H9 (cell line): Measurements from ENCODE around the gene CHST5. TPM values are rescaled to one million over a fixed set of nuclear protein-coding genes. Genes with fewer than 3 reads are reported as not detected.
A peak's percentile ranks its signal among the peaks of the same experiment; 100 is the strongest.

Experiments used
- DNase-seq: peaks from one replicate; pipeline ENCODE4 v3.0.0-alpha.2; 2017
- H2AFZ ChIP-seq: one replicate; pipeline ENCODE4 v1.6.1; 2013; ENCODE audit warnings: mild to moderate bottlenecking, low read length, control low read depth, moderate library complexity
- H2AK5ac ChIP-seq: 2 replicates; pipeline ENCODE4 v1.6.1; 2013; ENCODE audit warnings: low read length, control low read depth, mixed read lengths; ENCODE audit not compliant: insufficient read length
- H2BK120ac ChIP-seq: one replicate; pipeline ENCODE4 v1.6.1; 2013; ENCODE audit warnings: low read depth, mild to moderate bottlenecking, low read length, control low read depth, inconsistent platforms; ENCODE audit not compliant: poor library complexity, severe bottlenecking
- H2BK12ac ChIP-seq: 2 replicates; pipeline ENCODE4 v1.6.1; 2013; ENCODE audit warnings: low read length, control low read depth, mixed read lengths, low read depth; ENCODE audit not compliant: insufficient read length
- H2BK15ac ChIP-seq: 2 replicates; pipeline ENCODE4 v1.6.1; 2013; ENCODE audit warnings: low read depth, low read length, control low read depth
- H2BK20ac ChIP-seq: one replicate; pipeline ENCODE4 v1.6.1; 2013; ENCODE audit warnings: low read depth, mild to moderate bottlenecking, low read length, control low read depth, inconsistent platforms; ENCODE audit not compliant: poor library complexity, severe bottlenecking
- H2BK5ac ChIP-seq: 2 replicates; pipeline ENCODE4 v1.6.1; 2013; ENCODE audit warnings: low read length, control low read depth, mixed read lengths; ENCODE audit not compliant: insufficient read length
- H3K14ac ChIP-seq: 2 replicates; pipeline ENCODE4 v1.6.1; 2013; ENCODE audit warnings: low read length, control low read depth; ENCODE audit not compliant: insufficient read depth
- H3K18ac ChIP-seq: 2 replicates; pipeline ENCODE4 v1.6.1; 2013; ENCODE audit warnings: low read depth, mild to moderate bottlenecking, mixed read lengths, low read length, control low read depth; ENCODE audit not compliant: insufficient read length
- H3K23ac ChIP-seq: 2 replicates; pipeline ENCODE4 v1.6.1; 2013; ENCODE audit warnings: low read length, control low read depth, mixed read lengths, low read depth; ENCODE audit not compliant: insufficient read length
- H3K23me2 ChIP-seq: 2 replicates; pipeline ENCODE4 v1.6.1; 2013; ENCODE audit warnings: low read depth, mild to moderate bottlenecking, mixed read lengths, low read length, control low read depth; ENCODE audit not compliant: insufficient read length, poor library complexity, severe bottlenecking
- H3K27ac ChIP-seq: 2 replicates; pipeline ENCODE4 v1.5.1; 2013; ENCODE audit warnings: low read length, control low read depth, mixed read lengths, low read depth; ENCODE audit not compliant: insufficient read length
- H3K27me3 ChIP-seq: 2 replicates; pipeline ENCODE4 v1.6.1; 2013; ENCODE audit warnings: low read length, control low read depth, inconsistent platforms; ENCODE audit not compliant: insufficient read depth
- H3K4ac ChIP-seq: 2 replicates; pipeline ENCODE4 v1.6.1; 2013; ENCODE audit warnings: low read depth, mild to moderate bottlenecking, control low read depth, inconsistent platforms, low read length, moderate library complexity
- H3K4me1 ChIP-seq: 2 replicates; pipeline ENCODE4 v1.6.1; 2013; ENCODE audit warnings: low read length, control low read depth, inconsistent platforms; ENCODE audit not compliant: insufficient read depth
- H3K4me2 ChIP-seq: 2 replicates; pipeline ENCODE4 v1.6.1; 2013; ENCODE audit warnings: low read length, control low read depth, mixed read lengths; ENCODE audit not compliant: insufficient read length, insufficient read depth
- H3K56ac ChIP-seq: 2 replicates; pipeline ENCODE4 v1.6.1; 2013; ENCODE audit warnings: low read depth, mild to moderate bottlenecking, mixed read lengths, low read length, control low read depth; ENCODE audit not compliant: insufficient read length
- H3K79me1 ChIP-seq: 2 replicates; pipeline ENCODE4 v1.6.1; 2013; ENCODE audit warnings: low read depth, mild to moderate bottlenecking, moderate library complexity, low read length, control low read depth, inconsistent platforms; ENCODE audit not compliant: insufficient read depth, poor library complexity, severe bottlenecking
- H3K79me2 ChIP-seq: 2 replicates; pipeline ENCODE4 v1.6.1; 2013; ENCODE audit warnings: low read length, control low read depth, inconsistent platforms; ENCODE audit not compliant: insufficient read depth
- H3K9ac ChIP-seq: 2 replicates; pipeline ENCODE4 v1.6.1; 2013; ENCODE audit warnings: low read length, control low read depth, mixed read lengths; ENCODE audit not compliant: insufficient read length; ENCODE audit errors: extremely low read depth
- H3K9me3 ChIP-seq: one replicate; pipeline ENCODE4 v1.6.1; 2013; ENCODE audit warnings: low read depth, low read length, inconsistent platforms; ENCODE audit not compliant: control insufficient read depth
- H3T11ph ChIP-seq: one replicate; pipeline ENCODE4 v1.6.1; 2013; ENCODE audit warnings: mild to moderate bottlenecking, low read length, control low read depth, inconsistent platforms
- H4K20me1 ChIP-seq: one replicate; pipeline ENCODE4 v1.6.1; 2013; ENCODE audit not compliant: control insufficient read depth, insufficient read length, insufficient read depth
- H4K5ac ChIP-seq: 2 replicates; pipeline ENCODE4 v1.6.1; 2013; ENCODE audit warnings: low read depth, mild to moderate bottlenecking, mixed read lengths, low read length, control low read depth; ENCODE audit not compliant: insufficient read length
- H4K8ac ChIP-seq: replicated peaks from 2 replicates; pipeline ENCODE4 v1.6.1; 2013; ENCODE audit warnings: low read length, control low read depth, mixed read lengths, low read depth; ENCODE audit not compliant: insufficient read length
- H4K91ac ChIP-seq: 2 replicates; pipeline ENCODE4 v1.6.1; 2013; ENCODE audit warnings: low read depth, mild to moderate bottlenecking, moderate library complexity, mixed read lengths, low read length, control low read depth; ENCODE audit not compliant: insufficient read length
- H3K27ac Mint-ChIP-seq, 3 experiments: 2 replicates in 2 of 3; 3 replicates in 1 of 3; pipeline ENCODE4 v1.8.0; 2020 to 2021; ENCODE audit warnings: mixed read lengths in 3 of 3, mild to moderate bottlenecking in 1 of 3, moderate library complexity in 1 of 3
- H3K27me3 Mint-ChIP-seq: 2 replicates; pipeline ENCODE4 v1.8.0; 2021; ENCODE audit warnings: low read depth, mild to moderate bottlenecking, moderate library complexity, mixed read lengths
- H3K36me3 Mint-ChIP-seq, 3 experiments: 2 replicates in 2 of 3; 3 replicates in 1 of 3; pipeline ENCODE4 v1.8.0; 2020 to 2021; ENCODE audit warnings: low read depth in 3 of 3, mixed read lengths in 3 of 3; ENCODE audit not compliant: insufficient read depth in 1 of 3
- H3K4me1 Mint-ChIP-seq, 2 experiments: 2 replicates each; pipeline ENCODE4 v1.8.0; 2020; ENCODE audit warnings: mixed read lengths in 2 of 2
- H3K4me3 Mint-ChIP-seq, 2 experiments: 2 replicates in 1 of 2; 3 replicates in 1 of 2; pipeline ENCODE4 v1.8.0; 2020 to 2021; ENCODE audit warnings: mild to moderate bottlenecking in 2 of 2, mixed read lengths in 2 of 2, moderate library complexity in 1 of 2
- H3K9me3 Mint-ChIP-seq, 2 experiments: 2 replicates in 1 of 2; 3 replicates in 1 of 2; pipeline ENCODE4 v1.8.0; 2020; ENCODE audit warnings: mild to moderate bottlenecking in 2 of 2, mixed read lengths in 2 of 2, moderate library complexity in 1 of 2
- CTCF ChIP-seq: fragments of 200-600 bp; sonication (generic); conservative IDR thresholded peaks from 3 replicates; pipeline ENCODE4 v1.8.0; 2021; ENCODE audit warnings: antibody characterized with exemption, mild to moderate bottlenecking
- WGBS: extraction: QIAGEN DNeasy Blood & Tissue Kit; methylation state at CpG from one replicate; pipeline ENCODE4 v1.1.7; 2013; ENCODE audit warnings: missing lambda C conversion rate, low lambda C conversion rate, mixed read lengths; ENCODE audit not compliant: insufficient read length; ENCODE audit errors: extremely low coverage; 5-methylcytosine and 5-hydroxymethylcytosine counted together
- total RNA-seq: library from RNA; stranded (reverse); gene quantifications from 2 replicates; pipeline ENCODE4 v1.2.1, GENCODE V29; 2021

CHST5 gene
- total RNA-seq, 1 experiment from 2014 or later = not detected

DNA sequence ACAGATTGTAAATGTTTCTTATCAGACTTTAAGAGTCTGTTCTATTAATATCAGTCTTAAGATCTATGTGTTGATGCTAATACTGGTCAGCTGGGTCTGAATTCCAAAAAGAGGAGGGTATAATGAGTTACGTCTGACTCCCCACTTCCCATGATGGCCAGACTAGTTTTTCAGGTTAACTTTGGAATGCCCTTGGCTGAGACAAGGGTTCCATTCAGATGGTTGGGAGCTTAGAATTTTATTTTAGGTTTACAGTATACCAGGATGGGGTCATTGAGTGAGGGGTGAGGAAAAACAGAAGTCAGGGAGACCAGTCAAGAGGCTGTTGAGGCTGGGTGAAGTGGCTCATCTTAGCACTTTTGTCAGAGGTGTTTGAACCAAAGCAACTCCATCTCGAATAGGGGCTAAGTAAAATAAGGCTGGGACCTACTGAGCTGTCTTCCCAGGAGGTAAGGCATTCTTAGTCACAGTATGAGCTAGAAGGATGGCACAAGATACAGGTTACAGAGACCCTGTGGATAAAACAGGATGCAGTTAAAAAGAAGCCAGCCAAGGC lies 23.0 kb upstream of the CHST5 start:
- no CpG with 5 or more reads among the region's 2 CpGs for WGBS
- no peak overlapping the region for H3K14ac ChIP-seq
- no peak overlapping the region for H3K9ac ChIP-seq
- no peaks in the 10 kb centered on the region for H3K9me3 ChIP-seq
- H4K5ac ChIP-seq = no peak overlapping the region
- no peak overlapping the region for H2BK5ac ChIP-seq
- no peak overlapping the region for H3K18ac ChIP-seq
- no peaks in the 10 kb centered on the region for H4K20me1 ChIP-seq
- peaks cover 7% of the 10 kb centered on the region; the same call in 1 of the 2 replicates for H3K4me1 ChIP-seq
- no peak overlapping the region for H2BK20ac ChIP-seq
- TF ChIP-seq CTCF = no peak
- H3K4ac ChIP-seq = no peak overlapping the region
- no peaks in the 10 kb centered on the region for H3K79me2 ChIP-seq
- DNase-seq = no peak
- H3K56ac ChIP-seq = no peak overlapping the region
- H3K27me3 ChIP-seq = no peaks in the 10 kb centered on the region
- H3K27me3 Mint-ChIP-seq = peaks cover 4% of the 10 kb centered on the region
- no peak overlapping the region for H3K27ac ChIP-seq
- H2BK15ac ChIP-seq = no peak overlapping the region
- H3K27ac Mint-ChIP-seq = no peak overlapping the region
- H3K23ac ChIP-seq = no peak overlapping the region
- H2AK5ac ChIP-seq = no peak overlapping the region
- no peaks in the 10 kb centered on the region for H3K36me3 Mint-ChIP-seq
- peaks cover 27 to 34% of the 10 kb centered on the region in 2 experiments for H3K4me1 Mint-ChIP-seq
- no peak overlapping the region for H3T11ph ChIP-seq
- H4K8ac ChIP-seq = no peak overlapping the region
- peaks cover 8% of the 10 kb centered on the region for H3K23me2 ChIP-seq
- H4K91ac ChIP-seq = no peak overlapping the region
- H2BK120ac ChIP-seq = no peak overlapping the region
- no peaks in the 10 kb centered on the region for H3K79me1 ChIP-seq
- 0 out of 5 replicates have a peak overlapping the region, but pooled peaks of 1 of the 2 experiments have one; percentile 0 for H3K4me3 Mint-ChIP-seq
- no peak overlapping the region for H3K4me2 ChIP-seq
- H2BK12ac ChIP-seq = no peak overlapping the region
- no peaks in the 10 kb centered on the region for H3K9me3 Mint-ChIP-seq
- no peak overlapping the region for H2AFZ ChIP-seq
